Ascending aorta (tissue), 2 donors: ENCODE data around the gene FHAD1. TPM values are rescaled to one million over a fixed set of nuclear protein-coding genes. Genes with fewer than 3 reads are reported as not detected.

Experiments used
- DNase-seq, 2 donors: peaks; one replicate each; pipeline ENCODE4 v3.0.0-alpha.2; 2019; ENCODE audit warnings: low spot score in 2 of 2
- H3K27ac ChIP-seq, 2 donors: fragments of 200-600 bp; sonication (generic); one replicate each; pipeline ENCODE4 v1.5.1; 2016 to 2017; ENCODE audit warnings: mild to moderate bottlenecking in 1 of 2
- H3K27me3 ChIP-seq: fragments of 200-600 bp; sonication (generic); one replicate; pipeline ENCODE4 v1.5.1; 2017
- H3K36me3 ChIP-seq, 2 donors: fragments of 200-600 bp; sonication (generic); one replicate each; pipeline ENCODE4 v1.5.1; 2016
- H3K4me1 ChIP-seq, 2 donors: fragments of 200-600 bp; sonication (generic); one replicate each; pipeline ENCODE4 v1.5.1; 2016 to 2017; ENCODE audit warnings: mild to moderate bottlenecking in 1 of 2
- H3K4me3 ChIP-seq, 2 donors: fragments of 200-600 bp; sonication (generic); one replicate each; pipeline ENCODE4 v1.5.1; 2016 to 2017; ENCODE audit warnings: mild to moderate bottlenecking in 1 of 2
- H3K9me3 ChIP-seq, 2 donors: fragments of 200-600 bp; sonication (generic); one replicate each; pipeline ENCODE4 v1.5.1; 2016
- intact Hi-C: fragments of 100-400 bp; cut with DNase I; formaldehyde crosslinking; loops from one replicate; pipeline ENCODE4 v1.15.1; 2023
- total RNA-seq: library from RNA; depleted of rRNA; stranded (reverse); fragments of >200 nt; gene quantifications from one replicate; pipeline ENCODE4 v1.1.0, GENCODE V29; 2016
- TF ChIP-seq, protein P1 (sequence below), 3 experiments: fragments of 200-600 bp in 2 of 3; fragments of 450-650 bp in 1 of 3; sonication (generic) in 2 of 3; IDR thresholded peaks; one replicate each; pipeline ENCODE4 v1.5.1; 2016 to 2019; ENCODE audit warnings: antibody characterized with exemption in 3 of 3, mild to moderate bottlenecking in 1 of 3, moderate library complexity in 1 of 3

The FHAD1 gene
- total RNA-seq, 1 donor from 2014 or later, result not detected

DNA sequence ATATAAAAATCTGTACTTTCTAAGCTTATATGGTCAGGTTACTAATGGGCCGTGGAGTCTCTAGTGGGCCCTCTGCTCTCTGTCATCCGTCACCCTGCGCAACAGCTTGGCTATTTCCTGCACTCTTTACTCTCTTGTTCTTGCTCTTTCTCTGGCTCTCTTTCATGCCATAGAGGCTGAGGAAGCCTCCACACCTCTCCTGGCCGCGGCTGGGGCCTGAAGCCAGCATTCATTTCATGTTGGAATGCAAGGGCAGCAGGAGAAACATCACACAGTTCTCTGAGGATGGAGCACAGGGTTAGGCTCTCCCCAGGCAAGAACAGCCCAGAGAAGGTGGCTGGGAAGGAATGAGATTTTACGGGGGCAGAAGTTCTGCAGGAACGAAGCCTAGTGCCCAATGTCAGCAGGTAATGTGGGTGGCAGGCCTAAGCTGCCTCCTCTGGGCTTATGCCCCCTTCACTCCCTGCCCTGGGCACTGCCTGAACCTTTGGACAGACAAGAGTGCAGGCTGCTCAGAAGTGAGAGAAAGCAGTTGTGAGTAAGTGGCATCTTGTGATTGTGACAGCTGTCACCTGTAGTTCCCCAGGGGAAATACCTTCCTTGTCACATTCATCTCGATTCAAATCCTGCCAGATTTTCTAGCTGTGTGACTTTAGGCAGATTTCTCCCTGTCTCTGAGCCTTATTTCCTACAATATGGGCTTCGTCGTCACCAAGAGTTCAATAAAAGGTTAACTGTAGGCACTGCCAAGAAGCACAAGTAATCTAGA, 3.6 kb upstream of the FHAD1 start:
- intact Hi-C loops, result no loop called here
- H3K27me3 ChIP-seq, result no peaks in the 10 kb centered on the region
- peaks cover 0 to 3% of the 10 kb centered on the region in 2 donors for H3K4me1 ChIP-seq
- no peak for DNase-seq
- H3K36me3 ChIP-seq, result no peaks in the 10 kb centered on the region
- no peak overlapping the region for H3K4me3 ChIP-seq
- H3K9me3 ChIP-seq, result no peaks in the 10 kb centered on the region
- TF ChIP-seq, protein P1, sequence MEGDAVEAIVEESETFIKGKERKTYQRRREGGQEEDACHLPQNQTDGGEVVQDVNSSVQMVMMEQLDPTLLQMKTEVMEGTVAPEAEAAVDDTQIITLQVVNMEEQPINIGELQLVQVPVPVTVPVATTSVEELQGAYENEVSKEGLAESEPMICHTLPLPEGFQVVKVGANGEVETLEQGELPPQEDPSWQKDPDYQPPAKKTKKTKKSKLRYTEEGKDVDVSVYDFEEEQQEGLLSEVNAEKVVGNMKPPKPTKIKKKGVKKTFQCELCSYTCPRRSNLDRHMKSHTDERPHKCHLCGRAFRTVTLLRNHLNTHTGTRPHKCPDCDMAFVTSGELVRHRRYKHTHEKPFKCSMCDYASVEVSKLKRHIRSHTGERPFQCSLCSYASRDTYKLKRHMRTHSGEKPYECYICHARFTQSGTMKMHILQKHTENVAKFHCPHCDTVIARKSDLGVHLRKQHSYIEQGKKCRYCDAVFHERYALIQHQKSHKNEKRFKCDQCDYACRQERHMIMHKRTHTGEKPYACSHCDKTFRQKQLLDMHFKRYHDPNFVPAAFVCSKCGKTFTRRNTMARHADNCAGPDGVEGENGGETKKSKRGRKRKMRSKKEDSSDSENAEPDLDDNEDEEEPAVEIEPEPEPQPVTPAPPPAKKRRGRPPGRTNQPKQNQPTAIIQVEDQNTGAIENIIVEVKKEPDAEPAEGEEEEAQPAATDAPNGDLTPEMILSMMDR (IDR thresholded peaks at IDR 0.05), result no peak
- no peak overlapping the region for H3K27ac ChIP-seq

DNA sequence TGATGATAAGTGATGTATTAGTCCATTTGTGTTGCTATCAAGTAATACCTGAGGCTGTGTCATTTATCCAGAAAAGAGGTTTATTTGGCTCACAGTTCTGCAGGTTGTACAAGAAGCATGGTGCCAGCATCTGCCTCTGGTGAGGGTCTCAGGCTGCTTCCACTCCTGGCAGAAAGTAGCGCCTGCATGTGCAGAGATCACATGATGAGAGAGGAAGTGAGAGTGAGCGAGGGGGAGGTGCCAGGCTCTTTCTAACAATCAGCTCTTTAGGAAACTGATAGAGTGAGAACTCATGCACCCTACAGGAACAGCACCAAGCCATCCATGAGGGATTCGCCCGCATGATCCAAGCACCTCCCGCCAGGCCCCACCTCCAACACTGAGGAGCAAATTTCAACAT, 2.2 kb upstream of the FHAD1 start:
- peaks cover 0 to 3% of the 10 kb centered on the region in 2 donors for H3K4me1 ChIP-seq
- H3K27ac ChIP-seq, result no peak overlapping the region
- intact Hi-C loops, result no loop called here
- no peak for DNase-seq
- no peaks in the 10 kb centered on the region for H3K27me3 ChIP-seq
- TF ChIP-seq, protein P1 (IDR thresholded peaks at IDR 0.05), result no peak
- H3K9me3 ChIP-seq, result no peaks in the 10 kb centered on the region
- no peak overlapping the region for H3K4me3 ChIP-seq
- no peaks in the 10 kb centered on the region for H3K36me3 ChIP-seq

DNA sequence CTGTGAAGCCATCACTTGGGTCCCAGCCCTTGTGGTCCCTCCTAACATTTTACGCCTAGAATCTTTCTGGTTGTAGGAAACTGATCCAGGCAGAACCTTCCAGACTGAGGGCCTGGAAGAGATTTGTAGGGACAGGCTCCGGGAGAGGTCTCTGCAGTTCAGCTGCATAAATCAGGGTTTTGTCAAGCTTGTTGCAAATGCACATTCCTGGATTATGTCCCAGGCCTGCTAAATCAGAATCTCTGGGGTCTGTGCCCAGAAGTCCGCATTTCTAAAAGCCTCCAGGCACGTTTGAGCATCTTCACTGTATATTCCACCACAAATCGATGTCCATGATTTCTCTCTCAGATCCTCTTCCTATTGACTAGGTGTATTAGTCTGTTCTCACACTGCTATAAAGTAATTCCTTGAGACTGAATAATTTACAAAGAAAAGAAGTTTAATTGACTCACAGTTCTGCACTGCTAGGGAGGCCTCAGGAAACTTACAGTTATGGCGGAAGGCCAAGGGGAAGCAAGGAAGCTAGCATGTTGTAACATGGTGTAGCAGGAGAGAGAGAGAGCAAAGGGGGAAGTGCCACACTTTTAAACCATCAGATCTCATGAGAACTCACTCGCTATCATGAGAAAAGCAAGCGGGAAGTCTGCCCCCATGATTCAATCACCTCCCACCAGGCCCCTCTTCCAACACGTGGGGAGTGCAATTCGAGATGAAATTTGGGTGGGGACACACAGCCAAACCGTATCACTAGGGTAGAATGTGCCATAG, 1.2 kb upstream of the FHAD1 start:
- Histone ChIP-seq H3K4me3 (no peak overlapping the region), H3K9me3 (no peaks in the 10 kb centered on the region), H3K27me3 (no peaks in the 10 kb centered on the region), H3K4me1 (peaks cover 0 to 3% of the 10 kb centered on the region in 2 donors), H3K27ac (no peak overlapping the region), H3K36me3 (no peaks in the 10 kb centered on the region)
- DNase-seq, result no peak
- intact Hi-C loops, result no loop called here
- TF ChIP-seq, protein P1 (IDR thresholded peaks at IDR 0.05), result no peak

DNA sequence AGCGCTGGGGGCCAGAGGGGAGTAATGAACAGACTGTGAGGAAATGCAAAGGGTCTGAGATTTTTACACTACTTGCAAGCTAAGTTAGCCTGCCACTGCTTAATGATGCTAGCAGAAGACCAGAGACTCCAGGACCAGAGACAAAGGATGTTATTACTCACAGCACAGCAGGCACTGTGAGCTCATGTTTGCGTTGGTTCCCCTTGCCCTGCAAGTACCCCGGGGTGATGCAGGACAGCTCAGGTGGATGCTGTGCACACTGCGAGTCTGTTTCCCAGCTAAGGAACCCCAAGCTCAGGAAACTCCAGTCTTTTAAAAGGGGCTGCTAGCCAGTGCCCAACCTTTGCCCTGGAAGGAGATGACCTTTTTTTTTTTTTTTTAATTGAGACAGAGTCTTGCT, 1.2 kb downstream of the FHAD1 start:
- H3K36me3 ChIP-seq, result no peaks in the 10 kb centered on the region
- H3K4me3 ChIP-seq, result no peak overlapping the region
- TF ChIP-seq, protein P1 (IDR thresholded peaks at IDR 0.05), result no peak
- H3K27me3 ChIP-seq, result no peaks in the 10 kb centered on the region
- H3K27ac ChIP-seq, result no peak overlapping the region
- no peak for DNase-seq
- intact Hi-C loops, result no loop called here
- H3K9me3 ChIP-seq, result no peaks in the 10 kb centered on the region
- peaks cover 0 to 3% of the 10 kb centered on the region in 2 donors for H3K4me1 ChIP-seq

DNA sequence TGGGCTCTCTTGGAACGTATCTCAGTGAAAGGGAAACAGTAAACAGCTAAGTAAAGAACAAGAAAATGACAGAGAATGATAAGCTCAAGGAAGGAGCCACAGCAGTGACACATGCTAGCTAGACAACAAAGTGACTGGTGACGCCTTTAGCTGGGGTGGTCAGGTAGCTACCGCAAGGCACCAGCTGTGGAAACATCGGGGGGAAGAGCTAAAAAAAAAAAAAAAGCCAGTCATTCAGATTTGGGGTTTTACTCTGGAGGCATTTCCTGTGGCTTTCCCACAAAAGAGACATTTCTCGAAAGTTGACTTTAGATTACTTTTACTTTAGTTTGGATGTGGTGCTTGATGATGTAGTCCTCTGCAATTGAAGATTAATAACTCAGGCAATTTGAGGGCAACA, 2.1 kb downstream of the FHAD1 start:
- Histone ChIP-seq H3K9me3 (no peaks in the 10 kb centered on the region), H3K4me1 (peaks cover 0 to 3% of the 10 kb centered on the region in 2 donors), H3K36me3 (no peaks in the 10 kb centered on the region), H3K4me3 (no peak overlapping the region), H3K27ac (no peak overlapping the region), H3K27me3 (no peaks in the 10 kb centered on the region)
- DNase-seq, result no peak
- TF ChIP-seq, protein P1 (IDR thresholded peaks at IDR 0.05), result no peak
- intact Hi-C loops, result no loop called here
